ENCODE measurements around the gene CYP51A1. TPM values are rescaled to one million over a fixed set of nuclear protein-coding genes. Genes with fewer than 3 reads are reported as not detected.
A peak's percentile ranks its signal among the peaks of the same experiment; 100 is the strongest.
"Not testable (repeated sequence)": the region's sequence is repeated elsewhere in the genome, so short reads cannot be mapped to it uniquely, and the experiment has no call there.

CYP51A1 gene
- total RNA-seq, 1 donor from 2014 or later, result 17.6 TPM

- peak; percentile 9 for ATAC-seq
- intact Hi-C loops (cut with micrococcal nuclease), result no loop called here
- no peak for DNase-seq
Observed at GRCh38 chr7:92133133-92133736, 1.0 kb downstream of the CYP51A1 start.

- ATAC-seq, result no peak
- DNase-seq, result no peak
- intact Hi-C loops (cut with micrococcal nuclease), result no loop called here
Observed at GRCh38 chr7:92131764-92132330, 2.4 kb downstream of the CYP51A1 start.

- DNase-seq (no peak), ATAC-seq (no peak)
- intact Hi-C loops (cut with micrococcal nuclease), result no loop called here
Observed at GRCh38 chr7:92131093-92131492, 3.2 kb downstream of the CYP51A1 start.

DNA sequence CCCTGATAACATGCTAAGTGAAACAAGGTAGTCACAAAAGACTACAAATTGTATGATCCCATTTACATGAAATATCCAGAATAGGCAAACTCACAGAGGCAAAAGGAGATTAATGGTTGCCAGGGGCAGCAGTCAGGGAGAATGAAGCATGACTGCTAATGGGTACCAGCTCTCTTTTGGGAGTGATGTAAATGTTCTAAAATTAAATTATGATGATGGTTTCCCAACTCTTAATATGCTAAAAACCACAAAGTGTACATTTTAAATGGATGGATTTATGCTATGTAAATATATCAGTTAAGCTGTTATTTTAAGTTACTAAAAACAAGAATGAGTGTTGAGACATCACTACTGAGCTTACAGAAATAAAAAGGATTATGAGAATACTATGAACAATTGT lies 12.6 kb downstream of the CYP51A1 start:
- intact Hi-C loops (cut with micrococcal nuclease), result no loop called here
- DNase-seq (no peak), ATAC-seq (no peak)

GRCh38 chr7:92119213-92119759 lies 15.0 kb downstream of the CYP51A1 start:
- no peak for ATAC-seq

DNA sequence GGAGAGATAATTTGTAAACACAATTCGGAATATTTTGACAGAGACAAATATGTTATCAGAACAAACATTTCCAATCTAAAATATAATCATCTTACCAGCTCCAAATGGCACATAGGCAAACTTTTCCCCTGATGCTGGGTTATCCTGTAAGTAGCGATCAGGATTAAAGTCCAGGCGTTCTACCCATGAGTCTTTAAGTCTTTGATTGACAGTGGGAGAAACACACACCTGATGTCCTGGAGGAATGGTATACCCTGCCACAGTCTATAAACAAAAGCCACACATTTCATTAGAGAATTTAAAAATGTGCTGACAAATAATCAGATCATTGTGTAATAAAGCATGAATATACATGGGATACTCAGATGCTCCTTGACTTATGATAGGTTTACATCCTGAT lies 17.3 kb downstream of the CYP51A1 start:
- no peak for ATAC-seq
- intact Hi-C loops (cut with micrococcal nuclease), result no loop called here
- DNase-seq, result no peak

More at GRCh38 chr7:92119213-92119759, 15.0 kb downstream of the CYP51A1 start:
- DNase-seq, result no peak
- intact Hi-C loops (cut with micrococcal nuclease), result no loop called here

DNA sequence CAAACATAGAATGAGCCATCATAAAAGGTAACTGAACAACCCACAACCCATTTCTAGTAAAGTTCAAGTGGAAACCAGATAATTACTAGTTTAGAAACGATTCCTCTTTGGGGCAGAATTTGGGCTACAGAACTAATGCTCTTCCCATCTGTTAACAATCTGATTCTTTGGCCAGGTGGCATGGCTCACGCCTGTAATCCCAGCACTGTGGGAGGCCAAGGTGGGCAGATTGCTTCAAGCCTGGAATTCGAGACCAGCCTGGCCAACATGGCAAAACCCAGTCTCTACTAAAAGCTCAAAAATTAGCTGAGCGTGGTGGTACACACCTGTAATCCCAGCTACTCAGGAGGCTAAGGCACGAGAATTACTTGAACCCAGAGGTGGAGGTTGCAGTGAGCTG lies 18.5 kb downstream of the CYP51A1 start:
- DNase-seq (no peak), ATAC-seq (no peak)
- intact Hi-C loops (cut with micrococcal nuclease), result no loop called here

DNA sequence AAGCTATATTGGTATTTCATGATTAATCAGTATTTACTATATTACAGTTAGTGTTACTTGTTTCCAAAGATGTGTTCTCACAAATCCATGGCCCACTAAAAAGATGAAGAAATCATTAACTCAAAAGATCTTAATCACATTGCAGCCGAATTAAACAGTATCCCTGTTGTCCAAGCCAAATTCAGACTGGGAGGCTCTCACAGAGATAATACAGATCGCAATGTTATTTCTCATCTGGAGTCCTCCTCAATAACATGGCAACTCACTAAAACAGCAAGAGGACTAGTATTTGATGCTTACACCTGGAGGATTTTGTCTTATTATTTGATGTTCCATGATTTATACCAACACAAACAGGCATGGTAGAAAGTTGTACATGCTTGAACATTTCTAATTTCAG lies 23.4 kb downstream of the CYP51A1 start:
- intact Hi-C loops (cut with micrococcal nuclease), result no loop called here
- ATAC-seq (no peak), DNase-seq (no peak)

- DNase-seq, result no peak
- ATAC-seq, result no peak
- intact Hi-C loops (cut with micrococcal nuclease), result no loop called here
Observed at GRCh38 chr7:92108821-92109220, 25.5 kb downstream of the CYP51A1 start.

GRCh38 chr7:92102862-92103261 lies 31.4 kb downstream of the CYP51A1 start:
- DNase-seq; intact Hi-C loops (cut with micrococcal nuclease); ATAC-seq: not testable (repeated sequence)

DNA sequence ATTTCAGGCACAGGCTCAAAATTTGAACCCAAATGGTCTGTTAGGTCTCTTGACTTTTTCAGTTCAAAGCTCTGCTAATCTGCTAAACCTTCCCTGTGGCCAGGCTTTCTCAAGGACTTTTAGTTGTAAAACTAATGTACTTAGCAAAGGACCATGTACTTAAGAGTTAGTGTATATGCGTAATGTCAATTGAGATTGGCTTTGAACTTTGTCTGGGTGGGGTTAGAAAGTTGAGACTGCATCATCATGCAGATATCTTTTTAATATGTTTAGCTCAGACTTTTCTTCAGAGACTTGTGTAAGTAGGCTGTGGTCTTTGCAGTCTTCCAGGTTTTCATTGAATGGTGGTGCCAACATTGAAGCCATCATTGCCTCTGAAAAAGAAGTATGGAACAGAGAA lies 33.7 kb downstream of the CYP51A1 start:
- DNase-seq (no peak), ATAC-seq (no peak)
- intact Hi-C loops (cut with micrococcal nuclease), result no loop called here

DNA sequence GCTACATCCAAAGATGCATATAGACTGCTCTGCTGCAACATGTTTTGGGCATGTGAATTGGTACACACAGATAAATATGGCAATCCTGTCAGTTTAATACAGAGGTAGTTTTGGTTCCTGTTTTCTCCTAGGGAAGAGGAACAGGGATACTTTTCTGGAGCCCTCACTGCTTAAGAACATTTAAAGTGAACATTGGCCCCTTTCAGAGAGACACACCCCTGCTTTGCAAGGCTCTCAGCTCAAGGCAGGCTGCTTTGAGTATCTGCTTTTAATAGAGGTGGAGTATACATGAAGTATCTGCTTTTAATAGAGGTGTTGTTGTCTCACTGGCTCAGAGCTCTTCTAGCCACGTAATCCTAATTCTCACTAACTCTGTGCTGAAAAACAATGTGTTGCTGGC lies 38.9 kb downstream of the CYP51A1 start:
- DNase-seq, result no peak
- no peak for ATAC-seq
- intact Hi-C loops (cut with micrococcal nuclease), result no loop called here

- ATAC-seq (no peak), DNase-seq (no peak)
- intact Hi-C loops (cut with micrococcal nuclease), result no loop called here
Observed at GRCh38 chr7:92092210-92092609, 42.1 kb downstream of the CYP51A1 start.

DNA sequence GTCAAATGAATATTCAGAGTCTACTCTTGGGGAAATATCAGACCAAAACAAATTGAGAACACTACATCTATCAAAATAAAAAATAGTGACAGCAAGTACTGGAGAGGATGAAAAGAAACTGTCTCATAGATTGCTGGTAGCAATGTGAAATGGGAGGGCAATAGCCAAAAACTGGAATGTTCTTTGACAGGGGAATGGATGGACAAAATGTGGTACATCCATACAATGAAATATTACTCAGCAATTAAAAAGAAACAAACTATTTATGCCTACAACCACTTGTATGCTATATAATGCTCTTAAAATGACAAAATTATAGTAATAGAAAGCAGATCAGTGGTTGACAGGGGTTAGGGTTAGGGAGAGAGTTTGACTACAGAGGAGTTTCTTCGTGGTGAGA lies 46.0 kb downstream of the CYP51A1 start:
- ATAC-seq, result no peak
- intact Hi-C loops (cut with micrococcal nuclease), result loop anchor here (10.0 kb wide), 1 partner anchor 127 kb away; no protein-coding TSS in a partner anchor
- DNase-seq, result no peak

DNA sequence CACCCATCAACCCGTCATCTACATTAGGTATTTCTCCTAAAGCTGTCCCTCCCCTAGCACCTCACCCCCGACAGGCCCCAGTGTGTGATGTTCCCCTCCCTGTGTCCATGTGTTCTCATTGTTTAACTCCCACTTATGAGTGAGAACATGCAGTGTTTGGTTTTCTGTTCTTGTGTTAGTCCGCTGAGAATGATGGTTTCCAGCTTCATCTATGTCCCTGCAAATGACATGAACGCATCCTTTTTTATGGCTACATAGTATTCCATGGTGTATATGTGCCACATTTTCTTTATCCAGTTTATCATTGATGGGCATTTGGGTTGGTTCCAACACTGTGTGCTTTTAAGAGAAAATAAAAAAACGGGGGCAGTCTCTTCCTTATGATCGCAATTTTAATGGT lies 50.4 kb downstream of the CYP51A1 start:
- not testable (repeated sequence) for ATAC-seq

GRCh38 chr7:92076509-92076908 lies 57.8 kb downstream of the CYP51A1 start:
- intact Hi-C loops (cut with micrococcal nuclease), result no loop called here
- DNase-seq (no peak), ATAC-seq (no peak)

More for the DNA sequence above, 50.4 kb downstream of the CYP51A1 start:
- DNase-seq, result not testable (repeated sequence)
- intact Hi-C loops (cut with micrococcal nuclease), result loop anchor here (10.0 kb wide), 1 partner anchor 131 kb away; no protein-coding TSS in a partner anchor

GRCh38 chr7:92075455-92076158 lies 58.7 kb downstream of the CYP51A1 start:
- ATAC-seq (no peak), DNase-seq (no peak)
- intact Hi-C loops (cut with micrococcal nuclease), result no loop called here

- ATAC-seq, result no peak
- intact Hi-C loops (cut with micrococcal nuclease), result no loop called here
- no peak for DNase-seq
Observed at GRCh38 chr7:92072708-92073107, 61.6 kb downstream of the CYP51A1 start.

DNA sequence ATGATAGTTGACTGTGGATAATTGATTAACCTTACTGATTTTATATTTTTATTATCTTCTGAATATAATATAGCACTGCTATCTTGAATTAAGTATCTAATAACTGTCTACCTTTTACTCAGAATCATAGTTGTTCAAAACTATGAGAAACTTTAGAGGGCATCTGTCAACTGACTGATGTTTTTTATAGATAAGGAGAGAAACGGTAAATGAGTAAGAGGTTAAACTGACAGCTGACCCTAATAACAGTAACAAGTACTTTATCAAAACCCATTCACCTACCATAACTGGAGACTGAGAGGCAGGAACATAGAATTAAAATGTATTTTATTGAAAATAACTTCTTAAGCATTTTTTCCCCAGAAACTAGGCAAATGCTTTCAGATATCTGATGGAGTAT lies 62.2 kb downstream of the CYP51A1 start:
- no peak for ATAC-seq
- DNase-seq, result no peak
- intact Hi-C loops (cut with micrococcal nuclease), result no loop called here

GRCh38 chr7:92071032-92071431 lies 63.2 kb downstream of the CYP51A1 start:
- DNase-seq (no peak), ATAC-seq (peak; percentile 56)
- intact Hi-C loops (cut with micrococcal nuclease), result no loop called here

Data from left ventricle myocardium superior (tissue), 1 donor.